T-helper 1 cell treated with Interleukin-12 subunit alpha and Interleukin-12 subunit beta and Interleukin-4 antibody, amounts not matched to agents 30 ng/mL and 1 ng/mL, for 36 hours (primary cell): ENCODE data around the gene NFX1. TPM values are rescaled to one million over a fixed set of nuclear protein-coding genes. Genes with fewer than 3 reads are reported as not detected.
"Not testable (repeated sequence)": the region's sequence is repeated elsewhere in the genome, so short reads cannot be mapped to it uniquely, and the experiment has no call there.

Experiments
- intact Hi-C: fragments of 100-400 bp; cut with micrococcal nuclease; formaldehyde crosslinking; loops from one replicate; pipeline ENCODE4 v1.15.1; 2024
- total RNA-seq: library from RNA; stranded (reverse); gene quantifications from 2 replicates; pipeline ENCODE4 v1.2.3, GENCODE V29; 2022

The NFX1 gene
- total RNA-seq, 1 donor from 2014 or later = 44.2 TPM

GRCh38 chr9:33383396-33383795, 93.1 kb downstream of the NFX1 start:
- intact Hi-C loops = not testable (repeated sequence)

GRCh38 chr9:33385536-33385935, 95.2 kb downstream of the NFX1 start:
- intact Hi-C loops = not testable (repeated sequence)

GRCh38 chr9:33385979-33386640, 95.8 kb downstream of the NFX1 start:
- intact Hi-C loops = not testable (repeated sequence)

- intact Hi-C loops = not testable (repeated sequence)
These were observed 96.3 kb downstream of the NFX1 start for GRCh38 chr9:33386641-33386996.

- intact Hi-C loops = not testable (repeated sequence)
These were observed 96.7 kb downstream of the NFX1 start for GRCh38 chr9:33386998-33387397.

GRCh38 chr9:33388110-33388994, 98.0 kb downstream of the NFX1 start:
- intact Hi-C loops = no loop called here

- intact Hi-C loops = not testable (repeated sequence)
These were observed 100.9 kb downstream of the NFX1 start for GRCh38 chr9:33391111-33391771.

- intact Hi-C loops = not testable (repeated sequence)
These were observed 102.3 kb downstream of the NFX1 start for GRCh38 chr9:33392591-33393021.

- intact Hi-C loops = no loop called here
These were observed 103.3 kb downstream of the NFX1 start for GRCh38 chr9:33393581-33393980.

- intact Hi-C loops = not testable (repeated sequence)
These were observed 103.7 kb downstream of the NFX1 start for GRCh38 chr9:33393986-33394385.

GRCh38 chr9:33395159-33395879, 105.0 kb downstream of the NFX1 start:
- intact Hi-C loops = not testable (repeated sequence)

GRCh38 chr9:33397801-33398200, 107.5 kb downstream of the NFX1 start:
- intact Hi-C loops = not testable (repeated sequence)

- intact Hi-C loops = not testable (repeated sequence)
These were observed 108.7 kb downstream of the NFX1 start for GRCh38 chr9:33399047-33399446.

- intact Hi-C loops = not testable (repeated sequence)
These were observed 111.5 kb downstream of the NFX1 start for GRCh38 chr9:33401809-33402208.

GRCh38 chr9:33402371-33402770, 112.1 kb downstream of the NFX1 start, which contains the start of gene AQP7:
Gene AQP7 (minus strand): TSS chr9:33402568. CDS start chr9:33401262, 1,306 bp downstream.
- intact Hi-C loops = not testable (repeated sequence)

GRCh38 chr9:33403941-33404787, 113.8 kb downstream of the NFX1 start:
- intact Hi-C loops = loop anchor here (1.0 kb wide), 5 partner anchors 11 to 220 kb away; no protein-coding TSS in a partner anchor

- intact Hi-C loops = no loop called here
These were observed 114.6 kb downstream of the NFX1 start for GRCh38 chr9:33404788-33405362.

- intact Hi-C loops = no loop called here
These were observed 116.7 kb downstream of the NFX1 start for GRCh38 chr9:33407061-33407460.

- intact Hi-C loops = no loop called here
These were observed 117.8 kb downstream of the NFX1 start for GRCh38 chr9:33408087-33408486.

- intact Hi-C loops = loop anchor here (2.0 to 10.0 kb wide), 3 partner anchors 247 to 389 kb away; partner anchors contain the start of genes B4GALT1 and DNAJA1
These were observed 124.0 kb downstream of the NFX1 start for GRCh38 chr9:33414268-33414667.
